ENCODE measurements around the gene DNAJB11. TPM values are rescaled to one million over a fixed set of nuclear protein-coding genes. Genes with fewer than 3 reads are reported as not detected.

The DNAJB11 gene
- total RNA-seq, 1 donor from 2014 or later: 37.8 TPM

GRCh38 chr3:186540835-186541226 lies 29.7 kb upstream of the DNAJB11 start:
- peaks cover 17% of the 10 kb centered on the region for H3K36me3 ChIP-seq
- no peak overlapping the region for H3K4me3 ChIP-seq
- H3K27me3 ChIP-seq (ENCODE audit: low read depth): no peaks in the 10 kb centered on the region
- ATAC-seq (no peak), DNase-seq (no peak)
- no peak overlapping the region for H3K27ac ChIP-seq
- intact Hi-C loops (cut with DNase I): loop anchor here (10.0 kb wide), 1 partner anchor 276 kb away; no protein-coding TSS in a partner anchor
- H3K4me1 ChIP-seq: no peaks in the 10 kb centered on the region
- no peaks in the 10 kb centered on the region for H3K9me3 ChIP-seq
- no peak for TF ChIP-seq CTCF (IDR thresholded peaks at IDR 0.05)

- Histone ChIP-seq H3K4me3 (no peak within 1 kb of the TSS), H3K27ac (no peak within 1 kb of the TSS), H3K36me3 (peaks cover 49% of the 10 kb centered on the region), H3K4me1 (no peaks in the 10 kb centered on the region), H3K9me3 (no peaks in the 10 kb centered on the region), H3K27me3 (ENCODE audit: low read depth) (no peaks in the 10 kb centered on the region)
- no peak for TF ChIP-seq CTCF (IDR thresholded peaks at IDR 0.05)
- intact Hi-C loops (cut with DNase I): loop anchor here (10.0 kb wide), 1 partner anchor 279 kb away; no protein-coding TSS in a partner anchor
- DNase-seq: no peak
- ATAC-seq: no peak
Observed at GRCh38 chr3:186544281-186544680, 26.2 kb upstream of the DNAJB11 start, which contains the start of gene CRYGS. Gene CRYGS, minus strand, starts transcription at chr3:186544380. Its CDS starts 54 bp downstream, at chr3:186544326.

GRCh38 chr3:186549497-186549896 lies 21.0 kb upstream of the DNAJB11 start:
- Histone ChIP-seq H3K9me3 (no peaks in the 10 kb centered on the region), H3K4me3 (no peak overlapping the region), H3K4me1 (no peaks in the 10 kb centered on the region), H3K27me3 (ENCODE audit: low read depth) (no peaks in the 10 kb centered on the region), H3K36me3 (peaks cover 93% of the 10 kb centered on the region), H3K27ac (no peak overlapping the region)
- no peak for TF ChIP-seq CTCF (IDR thresholded peaks at IDR 0.05)
- ATAC-seq: no peak
- no peak for DNase-seq
- intact Hi-C loops (cut with DNase I): loop anchor here (10.0 kb wide), 1 partner anchor 285 kb away; no protein-coding TSS in a partner anchor

GRCh38 chr3:186551387-186551786 lies 19.1 kb upstream of the DNAJB11 start:
- no peaks in the 10 kb centered on the region for H3K27me3 ChIP-seq (ENCODE audit: low read depth)
- no peak for DNase-seq
- H3K36me3 ChIP-seq: peaks cover 98% of the 10 kb centered on the region
- TF ChIP-seq CTCF (IDR thresholded peaks at IDR 0.05): no peak
- H3K9me3 ChIP-seq: no peaks in the 10 kb centered on the region
- no peak overlapping the region for H3K27ac ChIP-seq
- intact Hi-C loops (cut with DNase I): no loop called here
- H3K4me1 ChIP-seq: no peaks in the 10 kb centered on the region
- no peak overlapping the region for H3K4me3 ChIP-seq
- ATAC-seq: no peak

- ATAC-seq: peak in 1 of 2 donors; percentile 33
- Histone ChIP-seq H3K27me3 (ENCODE audit: low read depth) (no peaks in the 10 kb centered on the region), H3K4me3 (no peak overlapping the region), H3K27ac (no peak overlapping the region), H3K36me3 (peaks cover 98% of the 10 kb centered on the region), H3K4me1 (no peaks in the 10 kb centered on the region), H3K9me3 (no peaks in the 10 kb centered on the region)
- DNase-seq: no peak
- TF ChIP-seq CTCF (IDR thresholded peaks at IDR 0.05): no peak
- intact Hi-C loops (cut with DNase I): no loop called here
Observed at GRCh38 chr3:186552408-186553031, 18.0 kb upstream of the DNAJB11 start.

All from lower lobe of right lung (tissue), 2 donors.